IPS-18c (cell line): ENCODE measurements around the gene UGT1A8.
"Not testable (repeated sequence)": the region's sequence is repeated elsewhere in the genome, so short reads cannot be mapped to it uniquely, and the experiment has no call there.

ENCODE experiments used
- H3K4me3 ChIP-seq: 2 replicates; pipeline ENCODE4 v1.7.0; 2013; ENCODE audit warnings: low read depth, mild to moderate bottlenecking, low read length, moderate library complexity; ENCODE audit not compliant: insufficient read depth
- H3K9me3 ChIP-seq: one replicate; pipeline ENCODE4 v1.6.1; 2013; ENCODE audit warnings: mild to moderate bottlenecking, low read length, moderate library complexity; ENCODE audit not compliant: control insufficient read depth, insufficient read depth

Gene UGT1A8

DNA sequence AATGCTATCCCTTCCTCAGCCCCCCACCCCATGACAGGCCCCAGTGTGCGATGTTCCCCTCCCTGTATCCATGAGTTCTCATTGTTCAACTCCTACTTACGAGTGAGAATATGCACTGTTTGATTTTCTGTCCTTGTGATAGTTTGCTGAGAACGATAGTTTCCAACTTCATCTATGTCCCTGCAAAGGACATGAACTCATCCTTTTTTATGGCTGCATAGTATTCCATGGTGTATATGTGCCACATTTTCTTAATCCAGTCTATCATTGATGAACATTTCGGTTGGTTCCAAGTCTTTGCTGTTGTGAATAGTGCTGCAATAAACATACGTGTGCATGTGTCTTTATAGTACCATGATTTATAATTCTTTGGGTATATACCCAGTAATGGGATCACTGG lies 4.4 kb downstream of the UGT1A8 start:
- not testable (repeated sequence) for H3K4me3 ChIP-seq, H3K9me3 ChIP-seq

DNA sequence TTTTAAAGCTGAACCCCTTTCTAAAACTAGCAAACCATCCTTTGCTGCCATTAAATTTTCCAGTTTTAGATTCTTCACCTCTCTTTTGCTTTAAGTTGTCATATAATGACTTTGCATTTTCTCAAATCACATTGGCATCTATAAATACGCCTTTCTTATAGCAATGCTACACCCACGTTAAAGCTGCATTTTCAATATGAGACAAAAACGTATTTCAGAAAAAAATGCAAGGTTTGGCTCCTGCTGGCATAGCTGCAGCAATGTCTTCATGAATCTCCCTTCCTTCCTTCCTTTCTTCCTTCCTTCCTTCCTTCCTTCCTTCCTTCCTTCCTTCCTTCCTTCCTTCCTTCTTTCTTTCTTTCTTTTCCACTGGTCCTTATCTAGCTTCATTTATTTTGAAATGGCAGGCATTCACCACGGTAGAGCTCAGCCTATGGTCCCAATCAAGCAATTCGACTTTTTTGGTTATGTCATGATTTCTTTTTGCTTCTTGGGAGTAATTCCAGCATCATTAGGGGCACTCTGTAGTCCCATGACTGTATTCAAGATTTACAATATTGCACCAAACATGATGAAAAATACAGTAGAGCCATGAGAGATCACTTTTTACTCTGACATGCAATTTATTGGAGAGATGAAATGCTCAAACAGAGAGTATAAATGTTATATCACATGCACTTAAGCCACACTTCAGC lies 10.0 kb downstream of the UGT1A8 start:
- no peaks in the 10 kb centered on the region for H3K9me3 ChIP-seq
- H3K4me3 ChIP-seq: no peak overlapping the region

DNA sequence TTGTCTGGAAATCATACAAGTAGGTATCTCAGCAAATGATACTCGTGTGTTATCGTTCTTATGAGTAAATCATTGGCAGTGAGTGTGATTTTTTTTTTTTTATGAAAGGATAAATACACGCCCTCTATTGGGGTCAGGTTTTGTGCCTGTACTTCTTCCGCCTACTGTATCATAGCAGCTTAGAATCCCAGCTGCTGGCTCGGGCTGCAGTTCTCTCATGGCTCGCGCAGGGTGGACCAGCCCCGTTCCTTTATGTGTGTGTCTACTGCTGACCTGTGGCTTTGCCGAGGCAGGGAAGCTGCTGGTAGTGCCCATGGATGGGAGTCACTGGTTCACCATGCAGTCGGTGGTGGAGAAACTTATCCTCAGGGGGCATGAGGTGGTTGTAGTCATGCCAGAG lies 18.9 kb downstream of the UGT1A8 start, which contains the start of gene UGT1A10:
Gene UGT1A10, plus strand, starts transcription at position 143 of the 400 bp plus-strand sequence. Its CDS starts 75 bp downstream, at position 218.
- not testable (repeated sequence) for H3K9me3 ChIP-seq, H3K4me3 ChIP-seq

- H3K4me3 ChIP-seq: no peak overlapping the region
- H3K9me3 ChIP-seq: no peaks in the 10 kb centered on the region
Observed at GRCh38 chr2:233638836-233639235, 21.4 kb downstream of the UGT1A8 start.

GRCh38 chr2:233639860-233640259 lies 22.4 kb downstream of the UGT1A8 start:
- Histone ChIP-seq H3K4me3 (no peak overlapping the region), H3K9me3 (no peaks in the 10 kb centered on the region)

GRCh38 chr2:233643128-233643527 lies 25.7 kb downstream of the UGT1A8 start:
- Histone ChIP-seq H3K9me3 (peaks cover 7% of the 10 kb centered on the region), H3K4me3 (no peak overlapping the region)

DNA sequence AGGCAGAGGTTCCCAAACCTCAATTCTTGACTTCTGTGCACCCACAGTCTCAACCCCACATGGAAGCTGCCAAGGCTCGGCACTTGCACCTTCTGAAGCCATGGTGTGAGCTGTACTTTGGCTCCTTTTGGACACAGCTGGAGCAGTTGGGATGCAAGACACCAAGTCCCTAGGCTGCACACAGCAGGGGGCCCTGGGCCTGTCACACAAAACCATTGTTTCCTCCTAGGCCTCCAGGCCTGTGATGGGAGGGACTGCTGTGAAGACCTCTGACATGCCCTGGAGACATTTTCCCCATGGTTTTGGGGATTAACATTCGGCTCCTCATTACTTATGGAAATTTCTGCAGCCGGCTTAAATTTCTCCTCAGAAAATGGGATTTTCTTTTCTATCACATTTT lies 28.6 kb downstream of the UGT1A8 start:
- not testable (repeated sequence) for H3K9me3 ChIP-seq

GRCh38 chr2:233650981-233651380 lies 33.5 kb downstream of the UGT1A8 start:
- Histone ChIP-seq H3K9me3 (peaks cover 2% of the 10 kb centered on the region), H3K4me3 (no peak overlapping the region)

More for the DNA sequence above, 28.6 kb downstream of the UGT1A8 start:
- not testable (repeated sequence) for H3K4me3 ChIP-seq

- no peak overlapping the region for H3K4me3 ChIP-seq
- H3K9me3 ChIP-seq: no peaks in the 10 kb centered on the region
Observed at GRCh38 chr2:233651430-233651829, 34.0 kb downstream of the UGT1A8 start.

DNA sequence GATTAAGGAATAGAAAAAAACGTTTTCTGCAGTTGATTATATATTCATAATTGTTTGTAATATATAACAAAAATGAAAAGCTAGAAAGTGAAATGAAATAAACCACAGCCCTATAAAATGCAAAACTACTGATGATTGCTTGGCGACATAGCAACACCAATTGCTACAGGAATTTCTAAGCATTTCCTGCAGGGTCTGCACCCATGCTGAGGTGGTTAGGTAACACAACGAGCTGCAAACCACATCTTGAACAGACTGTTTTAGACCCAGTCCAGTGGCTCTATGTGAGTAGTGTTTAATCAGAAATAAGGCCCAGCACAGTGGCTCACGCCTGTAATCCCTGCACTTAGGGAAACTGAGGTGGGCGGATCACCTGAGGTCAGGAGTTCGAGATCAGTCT lies 37.1 kb downstream of the UGT1A8 start:
- H3K4me3 ChIP-seq: no peak overlapping the region
- no peaks in the 10 kb centered on the region for H3K9me3 ChIP-seq

- Histone ChIP-seq H3K9me3 (no peaks in the 10 kb centered on the region), H3K4me3 (no peak overlapping the region)
Observed at GRCh38 chr2:233655043-233655442, 37.6 kb downstream of the UGT1A8 start.

DNA sequence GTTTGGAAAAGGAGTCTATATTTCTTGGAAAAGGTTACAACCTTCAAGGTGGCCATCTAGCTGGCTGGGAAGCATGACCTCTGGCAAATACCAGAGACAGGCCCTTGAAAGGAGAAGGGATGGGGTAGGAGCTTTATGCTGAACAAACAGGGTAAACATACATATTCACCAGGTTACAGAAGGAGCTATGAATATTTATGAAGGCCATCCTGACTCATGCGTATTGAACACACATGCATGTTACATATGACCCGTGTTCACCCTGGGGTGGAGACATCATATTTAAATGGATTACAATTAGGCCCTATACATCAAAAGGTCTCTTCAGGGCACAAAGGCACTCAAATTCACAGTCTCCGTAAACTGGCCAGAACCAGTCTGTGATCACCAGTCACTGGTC lies 38.5 kb downstream of the UGT1A8 start:
- not testable (repeated sequence) for H3K9me3 ChIP-seq, H3K4me3 ChIP-seq

DNA sequence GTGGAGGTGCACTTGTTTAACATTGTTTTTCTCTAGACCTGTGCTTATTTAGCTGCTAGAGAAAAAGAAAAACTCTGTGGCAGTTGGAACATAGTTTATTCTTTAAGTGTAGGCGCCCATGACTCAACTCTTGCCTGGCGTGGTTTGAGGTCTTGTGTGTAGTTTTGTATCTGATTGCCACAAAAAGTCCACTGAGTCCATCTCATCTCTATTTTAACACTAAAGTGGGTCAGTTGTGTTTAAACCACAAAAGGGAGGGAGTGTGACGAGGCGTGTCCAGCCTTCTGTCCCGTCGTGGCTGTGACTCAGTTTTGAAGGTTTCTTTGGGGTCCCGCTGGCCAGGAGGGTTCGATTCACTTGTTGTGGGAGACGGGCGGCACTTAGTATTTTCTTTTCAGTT lies 39.0 kb downstream of the UGT1A8 start:
- H3K4me3 ChIP-seq: no peak overlapping the region
- no peaks in the 10 kb centered on the region for H3K9me3 ChIP-seq

DNA sequence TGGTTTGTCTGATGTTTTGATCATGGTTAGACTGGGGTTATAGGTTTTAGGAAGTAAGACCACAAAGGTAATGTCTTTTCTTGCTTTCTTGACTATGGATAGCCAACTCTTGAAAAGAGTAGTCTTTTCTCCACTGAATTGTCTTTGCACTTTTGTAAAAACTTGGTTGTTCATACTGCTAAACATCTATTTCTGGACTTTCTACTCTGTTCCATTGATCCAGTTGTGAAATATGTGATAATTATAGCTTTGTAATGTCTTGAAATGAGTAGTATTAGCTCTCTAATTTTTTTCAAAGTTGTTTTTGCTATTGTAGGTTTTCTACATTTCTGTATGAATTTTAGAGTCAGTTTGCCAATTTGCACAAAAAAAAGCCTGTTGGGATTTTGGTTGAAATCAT lies 41.2 kb downstream of the UGT1A8 start:
- Histone ChIP-seq H3K4me3 (no peak overlapping the region), H3K9me3 (no peaks in the 10 kb centered on the region)

GRCh38 chr2:233663911-233664310 lies 46.5 kb downstream of the UGT1A8 start:
- Histone ChIP-seq H3K4me3 (no peak overlapping the region), H3K9me3 (no peaks in the 10 kb centered on the region)

DNA sequence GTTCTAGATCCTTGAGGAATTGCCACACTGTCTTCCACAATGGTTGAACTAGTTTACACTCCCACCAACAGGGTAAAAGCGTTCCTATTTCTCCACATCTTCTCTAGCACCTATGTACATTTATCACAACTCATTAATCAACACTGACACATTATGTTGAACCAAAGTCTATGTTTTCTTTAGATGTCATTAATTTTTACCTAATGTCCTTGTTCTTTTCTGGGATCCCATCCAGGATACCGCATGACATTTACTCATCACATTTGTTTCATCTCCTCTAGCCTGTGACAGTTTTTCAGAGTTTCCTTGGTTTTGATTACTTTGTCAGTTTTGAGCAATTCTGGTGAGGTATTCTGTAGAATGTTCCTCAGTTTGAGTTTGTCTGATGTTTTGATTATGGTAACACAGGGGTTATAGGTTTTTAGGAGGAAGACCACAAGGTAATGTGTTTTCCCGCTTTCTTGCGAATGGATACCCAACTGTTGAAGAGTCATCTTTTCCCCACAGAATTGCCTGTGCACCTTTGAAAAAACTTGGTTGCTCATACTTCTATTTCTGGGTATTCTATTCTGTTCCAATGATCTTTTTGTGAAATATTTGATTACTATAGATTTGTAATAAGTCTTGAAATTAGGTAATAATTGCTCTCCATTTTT lies 51.3 kb downstream of the UGT1A8 start:
- H3K9me3 ChIP-seq: no peaks in the 10 kb centered on the region
- H3K4me3 ChIP-seq: no peak overlapping the region

GRCh38 chr2:233671290-233672161 lies 54.1 kb downstream of the UGT1A8 start, which contains the start of gene UGT1A9:
UGT1A9 (plus strand) TSS chr2:233671898; CDS start chr2:233671935, 37 bp downstream.
- no peak within 1 kb of the TSS for H3K4me3 ChIP-seq
- no peaks in the 10 kb centered on the region for H3K9me3 ChIP-seq

GRCh38 chr2:233672886-233673285 lies 55.5 kb downstream of the UGT1A8 start:
- no peaks in the 10 kb centered on the region for H3K9me3 ChIP-seq
- no peak overlapping the region for H3K4me3 ChIP-seq
